Measurements from ENCODE around the gene LRRFIP1. TPM values are rescaled to one million over a fixed set of nuclear protein-coding genes. Genes with fewer than 3 reads are reported as not detected.

LRRFIP1 gene
- total and polyA plus RNA-seq, 2 of the 13 experiments (the other 11 are each of a cell fraction or from before 2014, with no cell fraction given): 15.9 to 40.5 TPM

- intact Hi-C loops (cut with micrococcal nuclease; ENCODE audit: unreplicated experiment) (loop anchor here (1.0 to 2.0 kb wide), 2 partner anchors 68 to 170 kb away; no protein-coding TSS in a partner anchor), in situ Hi-C loops (cut with HindIII; ENCODE audit: extremely low pct_ligation_motif_present, low pct_unique_long_range_greater_than_20kb) (loop anchor here (5.0 kb wide), 1 partner anchor 138 kb away; no protein-coding TSS in a partner anchor)
- FAIRE-seq (no peak), ATAC-seq (no peak), DNase-seq (ENCODE audit: low spot score) (no peak)
- Histone ChIP-seq H3K4me3 (replicated peaks in 1 of 3; ENCODE audit: insufficient read depth in 1 of 3, low read depth in 2 of 3, low read length in 3 of 3) (no peak overlapping the region), H2AFZ (ENCODE audit: low read length) (no peak overlapping the region), H3K27ac (ENCODE audit: extremely low read length, insufficient read depth, low read length) (no peak overlapping the region), H3K79me2 (ENCODE audit: insufficient read depth, low read length) (no peaks in the 10 kb centered on the region), H3K9ac (ENCODE audit: insufficient read depth, low read depth, low read length) (no peak overlapping the region), H3K4me2 (ENCODE audit: low read depth, low read length) (no peak overlapping the region), H4K20me1 (ENCODE audit: insufficient read depth, low read length) (no peaks in the 10 kb centered on the region), H3K36me3 (replicated peaks in 1 of 2; ENCODE audit: control insufficient read depth in 1 of 2, insufficient read depth in 2 of 2, low read length in 2 of 2) (no peaks in the 10 kb centered on the region), H3K27me3 (ENCODE audit: control insufficient read depth in 1 of 2, insufficient read depth in 2 of 2, low read length in 2 of 2) (peaks cover 5 to 6% of the 10 kb centered on the region in 2 experiments; a peak in 4 of 5 replicates), H3K4me1 (ENCODE audit: insufficient read depth, low read length) (peaks cover 63% of the 10 kb centered on the region), H3K9me3 (ENCODE audit: low read length) (no peaks in the 10 kb centered on the region)
- no TSS peak for BruUV-seq (replicated peaks)
- WGBS (ENCODE audit: low lambda C conversion rate): 68% methylated on average over 11 of the region's 11 CpGs
- CTCF ChIA-PET (ENCODE audit: low intra/inter-chr PET ratio, low total read pairs): interaction anchor here (0.8 to 2.8 kb wide), 5 partner anchors 10 to 140 kb away, joined by 3 to 22 read pairs (median 5); no protein-coding TSS in a partner anchor
- TF ChIP-seq ZBED4 (CRISPR knock-in tag; IDR thresholded peaks at IDR 0.05; ENCODE audit: borderline replicate concordance) (no peak), ZFP82 (CRISPR knock-in tag; IDR thresholded peaks at IDR 0.05; ENCODE audit: borderline replicate concordance) (no peak), RNF219 (CRISPR knock-in tag; IDR thresholded peaks at IDR 0.05) (no peak), ZNF746 (CRISPR knock-in tag; IDR thresholded peaks at IDR 0.05) (0 out of 2 replicates have a peak, but pooled peaks have one; percentile 19)
- POLR2A ChIA-PET: no interaction called here
Measured at GRCh38 chr2:237604391-237604790, 23.0 kb upstream of the LRRFIP1 start.

Data from HepG2 (cell line).